ENCODE measurements around the gene FBXL4.

The FBXL4 gene

GRCh38 chr6:98877250-98877649 is 70.5 kb downstream of the FBXL4 start:
- no peak for DNase-seq

GRCh38 chr6:98875375-98875774 is 72.4 kb downstream of the FBXL4 start:
- DNase-seq = no peak

DNA sequence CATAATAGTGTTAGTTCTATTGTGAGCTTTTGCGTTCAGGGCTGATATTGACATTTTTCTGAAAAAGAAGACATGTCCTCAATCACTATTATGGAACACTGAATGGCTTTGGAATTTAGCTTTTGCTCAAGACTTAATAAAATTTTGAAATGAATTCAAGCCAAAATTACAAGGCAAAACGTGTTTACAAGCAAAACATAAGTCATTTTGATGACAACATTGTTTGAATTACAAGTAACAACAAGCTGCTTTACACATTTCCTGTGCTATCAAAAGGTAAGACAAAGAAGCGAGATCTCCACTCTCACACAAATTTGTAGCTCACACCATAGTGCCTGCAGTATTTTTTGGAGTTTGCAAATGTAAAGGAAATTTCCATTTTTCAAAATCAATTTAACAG is 75.9 kb downstream of the FBXL4 start:
- DNase-seq = no peak

DNA sequence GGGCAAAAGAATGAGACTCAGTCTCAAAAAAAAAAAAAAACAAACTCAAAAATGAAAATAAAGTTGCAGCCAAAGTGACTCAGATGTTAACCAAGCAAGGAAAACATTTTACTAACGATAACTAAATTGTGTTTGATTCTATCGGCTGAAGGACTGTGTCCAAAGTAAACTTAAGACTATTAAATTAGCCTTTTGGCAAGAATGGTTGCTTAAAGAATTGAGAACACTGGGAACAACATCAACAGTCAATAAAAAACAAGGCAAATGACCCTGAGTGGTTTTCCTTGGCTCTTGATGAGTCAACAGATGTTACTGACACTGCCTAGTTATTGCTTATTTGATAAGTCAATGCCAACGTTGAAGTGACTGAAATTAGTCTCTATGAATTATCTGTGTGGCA is 76.7 kb downstream of the FBXL4 start:
- no peak for DNase-seq

DNA sequence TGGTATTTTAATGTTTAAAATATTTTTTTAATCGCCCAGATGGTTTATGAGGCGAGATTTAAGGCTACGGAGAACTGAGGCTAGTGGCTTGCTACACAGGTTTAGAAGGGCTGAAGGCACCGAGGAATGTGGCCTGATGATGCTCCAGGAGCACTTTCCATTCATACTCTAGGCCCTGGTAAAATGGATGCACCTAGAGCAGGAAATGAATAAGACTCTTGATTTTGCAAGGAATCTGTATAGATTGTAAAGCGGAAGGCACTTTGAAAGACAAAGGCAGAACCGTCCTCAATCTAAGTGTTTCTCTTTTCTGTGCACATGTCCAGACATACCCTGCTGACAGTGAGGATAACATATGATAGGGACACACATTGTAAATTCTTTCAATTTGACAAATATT is 83.2 kb downstream of the FBXL4 start:
- DNase-seq = no peak

DNA sequence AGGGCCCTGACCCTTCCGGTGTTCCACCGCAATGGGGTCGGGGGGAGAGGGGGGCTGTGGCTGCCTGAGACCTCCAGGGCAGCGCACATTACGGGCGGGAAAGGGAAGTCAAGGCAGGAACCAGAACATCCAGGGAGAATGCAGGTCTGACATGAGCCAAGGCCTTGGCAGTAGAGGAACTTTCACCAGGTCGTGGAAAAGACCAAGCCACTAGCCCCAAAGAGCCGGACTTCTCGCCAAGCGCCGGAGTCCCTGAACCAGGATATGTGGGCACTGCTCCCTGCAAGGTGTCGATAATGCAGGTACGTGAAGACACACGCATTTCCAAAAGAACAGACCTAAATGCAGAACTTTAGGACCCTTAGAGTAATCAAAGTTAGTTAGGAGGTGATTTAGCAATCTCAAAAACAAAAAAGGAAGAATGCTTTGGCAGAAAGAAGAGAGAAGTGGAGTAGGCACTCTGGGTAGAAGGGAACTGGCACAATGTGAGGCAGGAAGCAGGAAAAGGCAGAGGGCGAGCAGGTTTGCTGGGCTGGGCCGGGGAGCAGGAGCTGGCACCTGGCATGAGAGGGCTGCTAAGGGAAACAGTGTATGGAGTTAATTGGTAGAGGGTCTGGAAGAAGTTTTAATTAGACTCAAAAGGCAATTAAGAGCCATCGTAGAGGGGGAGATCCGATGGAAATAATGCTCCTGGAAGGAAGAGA is 99.1 kb downstream of the FBXL4 start:
- no peak for DNase-seq

DNA sequence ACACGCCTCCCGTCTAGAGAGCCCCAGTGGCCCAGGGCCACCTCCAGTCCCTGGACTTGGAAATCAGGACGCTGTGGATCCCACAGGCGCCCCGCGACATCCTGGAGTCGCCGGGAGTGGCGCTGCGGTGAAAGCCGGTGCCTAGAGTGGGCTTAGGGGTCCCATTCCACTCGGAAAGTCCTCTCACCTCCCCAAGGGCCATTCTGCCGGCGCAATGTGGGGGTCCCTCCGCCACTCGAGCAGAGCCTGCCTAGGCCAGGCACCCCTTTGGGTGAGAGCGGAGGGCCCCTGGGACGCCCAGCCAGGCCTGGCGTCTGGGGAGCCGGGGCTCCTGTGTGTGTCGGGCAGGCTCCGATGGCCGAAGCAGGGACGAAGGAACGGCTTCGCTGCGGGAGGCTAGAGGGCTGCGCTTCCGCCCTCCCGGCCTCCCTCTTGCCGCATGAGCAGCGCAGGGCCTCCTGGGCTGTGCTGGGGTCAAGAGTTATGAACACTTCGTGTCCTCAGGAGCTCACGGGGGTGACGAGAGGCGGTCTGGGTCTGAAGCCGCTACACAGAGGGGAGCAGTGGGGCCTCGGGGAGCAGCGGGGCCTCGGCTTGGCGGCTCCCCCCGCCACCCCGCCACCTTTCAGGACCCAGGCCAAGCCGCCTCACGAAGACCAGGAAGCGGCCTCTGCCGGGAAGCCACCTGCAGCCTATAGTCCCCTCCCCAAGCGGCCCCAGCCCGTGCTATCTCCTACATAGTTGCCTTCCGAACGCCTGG is 99.8 kb downstream of the FBXL4 start:
- no peak for DNase-seq

DNA sequence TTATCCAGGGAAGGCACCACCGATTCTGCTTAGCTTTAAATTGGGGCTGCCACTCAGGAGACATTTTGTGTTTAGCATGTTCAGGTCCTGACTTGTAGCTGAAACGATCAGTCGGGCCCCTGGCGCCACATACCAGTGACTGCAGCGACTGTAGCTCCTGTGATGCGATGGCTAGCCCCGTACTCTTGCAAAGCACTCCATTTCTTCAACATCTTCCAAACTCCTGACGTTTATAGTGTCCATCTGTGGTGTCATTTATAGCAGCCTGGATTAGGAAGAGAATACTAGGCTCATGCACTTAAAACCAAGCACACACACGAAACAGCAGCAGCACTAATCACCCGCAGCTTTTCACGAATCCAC is 100.3 kb downstream of the FBXL4 start:
- no peak for DNase-seq

DNA sequence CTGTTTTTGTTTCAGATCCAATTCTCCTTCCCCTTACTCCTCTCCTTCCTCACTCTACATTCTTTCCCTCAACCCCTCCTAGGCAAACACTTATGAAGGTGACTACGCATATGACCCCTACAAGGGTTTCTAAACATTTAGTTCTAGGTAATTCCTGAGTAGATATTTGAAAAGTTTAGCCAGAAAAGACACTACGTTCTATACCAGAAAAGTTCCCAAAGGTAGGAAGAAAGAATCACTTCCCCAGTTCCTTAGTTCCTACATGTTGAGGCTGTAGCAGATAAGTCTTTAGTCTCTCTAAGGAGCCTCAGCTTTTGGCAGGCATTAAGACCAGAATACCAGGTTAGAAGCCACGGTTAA is 101.7 kb downstream of the FBXL4 start:
- no peak for DNase-seq

- peak; percentile 76 to 82 for DNase-seq
Observed at GRCh38 chr6:98845211-98846020, 102.3 kb downstream of the FBXL4 start.

GRCh38 chr6:98844244-98845210 is 103.2 kb downstream of the FBXL4 start:
- no peak for DNase-seq

DNA sequence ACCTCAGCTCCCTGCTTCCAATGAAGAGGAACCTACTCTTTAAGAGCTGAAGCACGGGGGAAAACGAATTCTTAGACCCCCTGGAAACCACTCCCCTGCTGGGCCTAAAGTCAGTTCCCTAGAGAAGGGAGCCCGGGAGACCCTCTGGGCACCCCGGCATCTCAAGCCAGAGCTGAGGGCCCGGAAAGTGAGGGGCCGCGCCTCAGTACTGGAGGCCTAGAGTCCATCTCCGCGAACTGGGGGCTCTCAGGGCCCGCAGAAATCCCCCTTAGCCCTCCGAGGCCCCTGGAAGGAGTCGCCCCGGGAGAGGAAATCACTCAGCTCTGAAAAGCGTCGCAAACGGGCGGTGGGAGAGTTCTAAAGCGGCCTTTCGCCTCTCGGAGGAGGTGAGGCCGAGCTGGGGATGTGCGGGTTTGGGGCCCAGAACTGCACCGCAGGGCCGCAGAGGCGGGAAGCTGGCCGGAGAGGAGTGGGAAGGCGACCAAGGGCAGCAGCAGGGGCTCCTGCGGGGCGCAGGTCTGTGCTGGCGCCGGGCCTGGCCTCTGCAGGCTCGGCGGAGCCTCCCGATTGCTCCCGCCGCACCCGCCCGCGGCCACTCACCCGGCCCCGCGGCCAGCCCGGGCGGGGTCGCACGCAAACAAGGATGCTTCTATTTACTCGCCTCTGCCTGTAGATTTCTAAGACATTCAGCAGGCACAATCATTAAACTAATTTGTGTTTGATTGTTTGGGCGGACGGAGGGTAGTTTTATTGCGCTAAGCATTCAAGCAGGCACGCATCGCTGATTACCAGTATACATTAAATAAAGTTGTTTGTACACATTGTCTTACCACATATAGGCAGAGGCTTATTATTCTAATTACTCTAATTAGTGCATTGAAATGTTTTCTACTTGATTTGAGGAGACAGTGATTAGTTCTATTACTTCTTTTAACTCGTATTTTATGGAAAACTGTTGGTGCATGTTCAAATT is 104.2 kb downstream of the FBXL4 start:
- no peak for DNase-seq

- no peak for DNase-seq
Observed at GRCh38 chr6:98842342-98843180, 105.2 kb downstream of the FBXL4 start.

DNA sequence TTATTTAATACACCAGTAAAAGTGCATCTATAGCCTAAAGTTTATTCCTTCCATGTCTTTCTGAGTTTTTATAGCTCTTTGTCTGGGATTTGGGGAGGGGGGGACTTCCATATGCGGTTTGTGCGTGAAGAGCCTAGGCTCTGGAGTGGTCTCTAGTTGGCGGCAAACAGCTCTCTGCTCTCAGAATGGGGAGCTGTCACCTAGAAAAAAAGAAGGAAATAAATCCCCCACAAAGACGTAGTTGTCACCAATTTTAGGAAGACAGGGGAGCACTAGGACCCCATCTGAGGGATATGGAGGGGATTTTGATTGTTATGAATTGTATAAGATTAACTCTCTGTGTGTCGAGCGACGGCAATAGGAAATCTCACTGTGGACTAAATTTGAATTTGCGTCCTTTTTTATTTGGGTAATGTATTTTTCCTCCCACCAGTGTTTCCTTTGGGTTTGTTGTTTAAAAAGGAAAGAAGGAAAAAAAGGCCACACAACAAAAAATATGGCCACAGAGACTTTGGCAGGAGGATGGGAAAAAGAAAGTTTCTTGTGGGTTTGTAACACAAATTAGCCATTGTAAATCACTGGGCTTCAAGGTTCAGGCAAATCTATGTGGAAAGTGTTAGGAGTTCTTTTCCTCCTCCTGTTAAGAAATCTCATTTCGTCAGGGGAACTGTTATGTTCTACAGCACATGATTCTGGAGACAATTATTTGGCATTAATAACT is 106.0 kb downstream of the FBXL4 start:
- no peak for DNase-seq

DNA sequence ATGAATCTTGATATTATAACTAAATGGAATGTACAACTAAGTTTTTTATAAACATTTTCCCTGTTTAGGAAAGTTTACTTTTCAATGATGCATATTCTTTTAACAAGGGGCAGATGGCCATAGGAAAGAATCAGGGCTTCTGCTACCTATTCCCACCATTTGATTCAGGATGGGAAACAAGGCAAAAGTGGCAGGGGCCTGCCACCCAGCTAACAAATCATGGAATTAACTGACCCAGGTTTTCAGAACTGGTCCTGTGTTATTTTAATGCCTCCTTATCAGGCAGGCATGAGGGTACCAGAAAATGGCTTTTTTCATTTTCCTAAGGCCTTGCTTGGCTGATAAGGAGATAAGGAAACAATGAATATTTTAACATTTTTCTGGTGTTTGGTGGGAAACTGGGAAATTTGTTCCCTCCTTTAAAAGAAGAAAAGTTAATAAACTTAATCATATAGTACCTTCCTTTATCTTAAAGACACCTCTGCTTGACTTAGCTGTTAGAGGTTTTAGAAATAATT is 106.7 kb downstream of the FBXL4 start:
- DNase-seq = no peak

DNA sequence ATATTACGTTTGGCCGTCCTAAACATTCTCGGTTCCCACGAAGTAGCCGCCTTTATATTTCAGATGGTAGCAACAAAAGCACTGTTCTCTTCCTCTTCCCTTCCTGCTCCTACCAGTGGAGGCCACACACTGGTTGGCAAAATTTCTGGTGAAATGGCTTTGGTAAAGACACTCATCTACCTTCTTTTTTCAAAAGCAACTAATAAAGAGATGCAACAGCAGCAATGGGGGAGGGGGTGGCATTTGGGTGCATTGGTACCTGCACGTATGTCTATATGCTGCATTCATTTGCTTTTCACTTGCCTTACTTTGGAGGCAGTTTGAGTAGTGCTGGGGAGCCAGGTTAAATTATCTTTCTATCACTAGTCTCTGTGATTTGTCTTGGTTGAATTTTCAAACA is 107.4 kb downstream of the FBXL4 start:
- no peak for DNase-seq

- DNase-seq = no peak
Observed at GRCh38 chr6:98839781-98840361, 107.9 kb downstream of the FBXL4 start.

DNA sequence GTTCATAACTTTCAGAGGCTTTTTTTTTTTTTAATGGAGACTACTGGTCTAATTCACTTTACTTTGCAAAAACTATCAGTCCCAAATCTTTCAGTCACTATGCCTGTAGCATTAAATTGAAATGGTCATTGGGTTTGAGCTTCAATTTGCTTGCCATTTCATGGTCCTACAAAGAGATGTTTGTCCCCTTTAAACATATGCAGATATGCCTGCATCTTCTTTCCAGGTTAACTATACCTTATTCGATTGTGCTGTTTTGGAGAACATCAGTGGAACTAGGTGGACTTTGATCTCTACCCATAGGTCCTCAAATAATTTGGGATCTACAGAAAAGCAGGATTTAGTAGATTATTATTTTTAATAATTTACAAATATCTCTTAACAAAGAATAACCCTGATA is 108.8 kb downstream of the FBXL4 start:
- DNase-seq = no peak

DNA sequence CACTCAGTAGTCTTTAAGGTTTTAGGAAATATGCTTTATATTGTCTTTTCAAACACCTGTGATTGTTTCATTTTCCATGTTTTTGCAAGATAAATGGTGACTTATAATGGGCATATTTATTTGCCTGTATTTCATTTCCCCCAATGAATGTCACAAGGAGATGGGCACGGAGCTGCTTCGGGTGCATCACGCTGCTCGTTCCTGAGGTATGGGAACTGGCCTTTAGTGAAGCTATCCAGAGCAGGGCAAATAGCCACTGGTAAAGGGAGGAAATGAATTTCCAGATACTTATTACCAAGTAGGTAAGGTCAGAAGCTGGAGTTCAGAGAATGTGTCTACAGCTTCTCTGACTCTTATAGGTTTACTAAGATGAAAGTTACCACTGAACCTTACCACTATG is 109.7 kb downstream of the FBXL4 start:
- DNase-seq = no peak

Measured in stimulated activated CD4-positive, alpha-beta T cell treated with anti-CD3 and anti-CD28 coated beads, Interleukin-2, amount 100 ng/mL, for 24 hours (primary cell).